Left lung (tissue), 10 donors: ENCODE results near the gene UBE2Q2. TPM values are rescaled to one million over a fixed set of nuclear protein-coding genes. Genes with fewer than 3 reads are reported as not detected.
"Not testable (repeated sequence)": the region's sequence is repeated elsewhere in the genome, so short reads cannot be mapped to it uniquely, and the experiment has no call there.

ENCODE experiments used
- ATAC-seq: fragments of 200-7000 bp; cut with Tn5 transposase; one replicate; pipeline ENCODE4 v1.9.1; 2020; ENCODE audit warnings: moderate library complexity
- DNase-seq, 4 donors: peaks; one replicate each; pipeline ENCODE4 v3.0.0-alpha.2; 2013 to 2020
- H3K27ac ChIP-seq, 2 donors: fragments of 200-600 bp; sonication (generic) in 1 of 2; one replicate each; pipeline versions ENCODE4 v1.5.0 to v1.8.0; 2020 to 2021
- H3K27me3 ChIP-seq, 2 donors: fragments of 200-600 bp; sonication (generic) in 1 of 2; one replicate each; pipeline versions ENCODE4 v1.5.0 to v1.8.0; 2020 to 2021
- H3K36me3 ChIP-seq, 2 donors: fragments of 200-600 bp; sonication (generic) in 1 of 2; one replicate each; pipeline versions ENCODE4 v1.5.0 to v1.8.0; 2020 to 2021
- H3K4me1 ChIP-seq, 2 donors: fragments of 200-600 bp; one replicate each; pipeline ENCODE4 v1.8.0; 2021
- H3K4me3 ChIP-seq, 2 donors: fragments of 200-600 bp; sonication (generic) in 1 of 2; one replicate each; pipeline versions ENCODE4 v1.5.0 to v1.8.0; 2020 to 2021; ENCODE audit warnings: mild to moderate bottlenecking in 1 of 2
- H3K9me3 ChIP-seq, 2 donors: fragments of 200-600 bp; sonication (generic) in 1 of 2; one replicate each; pipeline versions ENCODE4 v1.5.0 to v1.8.0; 2020 to 2021
- CTCF ChIP-seq, 2 donors: fragments of 200-600 bp; sonication (generic) in 1 of 2; IDR thresholded peaks; one replicate each; pipeline versions ENCODE4 v1.5.0 to v1.8.0; 2021; ENCODE audit warnings: antibody characterized with exemption in 2 of 2
- intact Hi-C, 2 donors: fragments of 100-400 bp; cut with DNase I; formaldehyde crosslinking; loops; one replicate each; pipeline versions ENCODE4 v1.11.2 to v1.14.2; 2022
- polyA plus RNA-seq, 6 donors: library from polyadenylated mRNA; unstranded; fragments of 120-200 nt; gene quantifications; one replicate each; pipeline ENCODE4 v1.2.1, GENCODE V29; 2013; ENCODE audit not compliant: insufficient read length in 6 of 6
- total RNA-seq, 2 donors: library from RNA; stranded (reverse); fragmentation: NEBNext Ultra II Directional; extraction: Animal tissue kit (Norgen Biotek cat#: 25700); gene quantifications; one replicate each; pipeline ENCODE4 v1.2.1, GENCODE V29; 2021
- donor health status: DM: no; HTN: yes; CAD: no.
- donor health status: DM: no; HTN: no; CAD: no.

UBE2Q2 gene
- total and polyA plus RNA-seq, 8 donors: 30.4 to 64.6 (median 53.1) TPM

DNA sequence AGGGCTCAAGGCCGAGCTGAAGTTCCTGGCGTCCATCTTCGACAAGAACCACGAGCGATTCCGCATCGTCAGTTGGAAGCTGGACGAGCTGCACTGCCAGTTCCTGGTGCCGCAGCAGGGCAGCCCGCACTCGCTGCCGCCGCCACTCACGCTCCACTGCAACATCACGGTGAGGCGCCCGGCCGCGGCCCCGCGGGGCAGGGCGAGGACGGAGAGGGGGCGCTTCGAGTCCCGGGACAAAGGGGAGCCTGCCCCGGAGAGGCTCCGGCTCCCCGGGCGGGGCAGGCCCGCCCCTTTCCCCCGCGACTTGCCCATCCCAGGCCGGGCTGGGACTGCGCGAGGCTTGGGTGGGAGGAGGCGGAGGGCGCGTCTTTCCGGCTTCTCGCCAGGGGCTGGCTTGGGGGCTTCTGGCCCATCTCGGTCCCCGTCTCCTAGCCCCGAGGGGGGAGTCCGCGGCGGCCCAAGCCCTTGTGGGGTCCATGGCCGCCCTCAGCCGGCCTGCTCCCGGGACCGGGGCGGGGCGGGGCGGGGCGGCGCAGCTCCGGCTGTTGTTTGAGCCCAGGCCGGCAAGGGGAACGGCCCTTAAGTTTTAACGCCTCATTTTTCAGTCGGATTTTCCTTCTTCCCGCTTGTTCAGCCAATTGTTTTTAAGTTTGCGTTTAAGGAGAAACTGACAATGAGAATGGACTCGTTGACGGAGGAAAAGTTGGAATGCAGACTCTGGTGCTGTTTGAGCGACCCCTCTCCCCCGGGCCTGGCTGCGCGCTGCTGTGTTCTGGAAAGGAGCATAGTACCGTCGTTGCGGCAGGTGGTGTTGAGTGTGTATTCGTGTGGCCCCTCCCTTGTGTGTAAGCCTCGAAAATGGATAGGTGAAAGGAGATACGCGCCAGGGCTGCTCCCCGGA is 683 bp downstream of the UBE2Q2 start:
- peak; percentile 86 for ATAC-seq

DNA sequence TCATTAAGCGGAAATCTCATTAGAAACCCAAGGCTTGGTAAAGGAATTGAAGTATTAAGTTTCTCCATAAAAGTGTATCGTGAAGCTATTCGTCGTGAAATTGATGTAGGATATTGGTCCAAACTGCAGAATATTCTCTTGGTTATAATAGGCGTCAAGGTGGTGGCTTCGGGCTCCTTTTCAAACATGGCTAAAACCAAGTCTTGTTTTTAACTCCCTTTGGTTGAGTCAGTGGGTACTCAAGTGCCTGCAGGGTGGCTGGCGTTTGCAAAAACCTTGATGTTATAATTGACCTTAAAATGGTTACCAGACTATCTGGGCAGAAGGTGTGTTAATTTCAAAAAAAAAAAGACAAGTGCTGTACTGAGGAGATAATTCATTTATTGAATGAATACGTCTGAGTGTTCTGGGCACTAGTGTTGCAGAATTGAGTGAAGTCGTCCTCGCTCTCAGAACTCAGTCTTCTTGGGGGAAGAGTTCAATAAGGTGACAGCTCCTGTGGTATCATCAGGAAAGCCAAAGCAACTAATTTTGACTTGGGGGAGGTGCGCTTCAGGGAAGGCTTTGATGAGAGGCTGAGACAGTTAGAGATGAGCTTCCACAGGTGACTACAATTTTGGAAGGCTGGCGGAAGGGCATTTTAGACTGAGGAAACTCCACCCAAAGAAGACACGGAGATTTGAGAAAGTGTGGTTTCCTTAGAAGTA is 1.5 kb downstream of the UBE2Q2 start:
- DNase-seq (no peak), ATAC-seq (no peak)
- H3K36me3 ChIP-seq: no peaks in the 10 kb centered on the region
- H3K4me1 ChIP-seq: peaks cover 14 to 45% of the 10 kb centered on the region in 2 donors
- H3K27me3 ChIP-seq: no peaks in the 10 kb centered on the region
- no peaks in the 10 kb centered on the region for H3K9me3 ChIP-seq
- TF ChIP-seq CTCF (IDR thresholded peaks at IDR 0.05): no peak
- peak overlapping the region; percentile 82 to 94 for H3K4me3 ChIP-seq
- intact Hi-C loops: no loop called here
- peak overlapping the region; percentile 90 to 92 for H3K27ac ChIP-seq

More for the DNA sequence above, 683 bp downstream of the UBE2Q2 start:
- Histone ChIP-seq H3K27me3 (no peaks in the 10 kb centered on the region), H3K9me3 (no peaks in the 10 kb centered on the region), H3K36me3 (no peaks in the 10 kb centered on the region), H3K27ac (peak overlapping the region; percentile 90 to 92), H3K4me1 (peaks cover 14 to 45% of the 10 kb centered on the region in 2 donors), H3K4me3 (peak overlapping the region; percentile 82 to 94)
- no peak for TF ChIP-seq CTCF (IDR thresholded peaks at IDR 0.05)
- intact Hi-C loops: no loop called here
- DNase-seq: peak; percentile 63 to 89 (median 70)

GRCh38 chr15:75849167-75849566 is 5.9 kb downstream of the UBE2Q2 start:
- ATAC-seq: no peak
- TF ChIP-seq CTCF (IDR thresholded peaks at IDR 0.05): no peak
- peaks cover 14 to 40% of the 10 kb centered on the region in 2 donors for H3K4me1 ChIP-seq
- no peak overlapping the region for H3K4me3 ChIP-seq
- H3K27ac ChIP-seq: no peak overlapping the region
- DNase-seq: no peak
- H3K9me3 ChIP-seq: no peaks in the 10 kb centered on the region
- H3K27me3 ChIP-seq: no peaks in the 10 kb centered on the region
- intact Hi-C loops: no loop called here
- no peaks in the 10 kb centered on the region for H3K36me3 ChIP-seq

DNA sequence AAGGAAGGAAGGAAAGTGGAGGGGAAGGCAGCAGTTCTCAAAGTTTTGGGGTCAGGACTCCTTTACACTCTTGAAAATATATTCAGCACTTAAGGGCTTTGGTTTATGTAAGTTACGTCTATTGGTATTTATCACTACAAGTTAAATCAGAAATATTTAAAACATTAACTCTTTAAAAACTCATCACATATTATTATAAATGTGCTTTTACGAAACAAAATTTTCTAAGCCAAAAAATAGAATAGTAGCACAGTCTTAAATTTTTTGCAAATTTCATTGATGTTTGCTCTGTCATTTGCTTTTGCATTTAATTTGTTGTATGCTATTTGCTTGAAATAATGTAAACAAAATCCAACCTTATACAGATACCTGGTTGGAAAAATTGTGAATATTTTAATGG is 7.5 kb downstream of the UBE2Q2 start:
- H3K4me1 ChIP-seq: peaks cover 7 to 25% of the 10 kb centered on the region in 2 donors
- H3K27me3 ChIP-seq: no peaks in the 10 kb centered on the region
- H3K36me3 ChIP-seq: peaks cover 0 to 3% of the 10 kb centered on the region in 2 donors
- no peak for TF ChIP-seq CTCF (IDR thresholded peaks at IDR 0.05)
- intact Hi-C loops: no loop called here
- H3K9me3 ChIP-seq: no peaks in the 10 kb centered on the region
- H3K27ac ChIP-seq: no peak overlapping the region
- H3K4me3 ChIP-seq: no peak overlapping the region
- DNase-seq (no peak), ATAC-seq (no peak)

GRCh38 chr15:75851566-75851965 is 8.3 kb downstream of the UBE2Q2 start:
- ATAC-seq, H3K4me3 ChIP-seq, H3K27me3 ChIP-seq, H3K36me3 ChIP-seq, DNase-seq, intact Hi-C loops, H3K9me3 ChIP-seq, H3K27ac ChIP-seq: not testable (repeated sequence)
- peaks cover 7 to 18% of the 10 kb centered on the region in 2 donors for H3K4me1 ChIP-seq
